ENCODE data around the gene TGM2. TPM values are rescaled to one million over a fixed set of nuclear protein-coding genes. Genes with fewer than 3 reads are reported as not detected.

The TGM2 gene
- total RNA-seq, 4 donors from 2014 or later = 163 to 385 (median 188) TPM

GRCh38 chr20:38170826-38171674 lies 6.0 kb upstream of the TGM2 start:
- ATAC-seq = peak; percentile 9
- WGBS, 2 donors (ENCODE audit: low coverage in 1 of 2) = 49 to 61% methylated on average over 3 to 9 of the region's 11 CpGs
- peaks cover 0 to 37% (median 3%) of the 10 kb centered on the region in 3 donors for H3K4me1 ChIP-seq
- no peak overlapping the region for H3K4me3 ChIP-seq
- no peaks in the 10 kb centered on the region for H3K27me3 ChIP-seq
- peak overlapping the region in 3 of 4 donors; percentile 37 to 88 (median 45) for H3K27ac ChIP-seq
- H3K9me3 ChIP-seq = no peaks in the 10 kb centered on the region
- H3K36me3 ChIP-seq = no peaks in the 10 kb centered on the region
- TF ChIP-seq EP300 (IDR thresholded peaks at IDR 0.05) (no peak), POLR2A (IDR thresholded peaks at IDR 0.05) (no peak), POLR2AphosphoS5 (IDR thresholded peaks at IDR 0.05) (no peak)
- TF ChIP-seq, protein P1, sequence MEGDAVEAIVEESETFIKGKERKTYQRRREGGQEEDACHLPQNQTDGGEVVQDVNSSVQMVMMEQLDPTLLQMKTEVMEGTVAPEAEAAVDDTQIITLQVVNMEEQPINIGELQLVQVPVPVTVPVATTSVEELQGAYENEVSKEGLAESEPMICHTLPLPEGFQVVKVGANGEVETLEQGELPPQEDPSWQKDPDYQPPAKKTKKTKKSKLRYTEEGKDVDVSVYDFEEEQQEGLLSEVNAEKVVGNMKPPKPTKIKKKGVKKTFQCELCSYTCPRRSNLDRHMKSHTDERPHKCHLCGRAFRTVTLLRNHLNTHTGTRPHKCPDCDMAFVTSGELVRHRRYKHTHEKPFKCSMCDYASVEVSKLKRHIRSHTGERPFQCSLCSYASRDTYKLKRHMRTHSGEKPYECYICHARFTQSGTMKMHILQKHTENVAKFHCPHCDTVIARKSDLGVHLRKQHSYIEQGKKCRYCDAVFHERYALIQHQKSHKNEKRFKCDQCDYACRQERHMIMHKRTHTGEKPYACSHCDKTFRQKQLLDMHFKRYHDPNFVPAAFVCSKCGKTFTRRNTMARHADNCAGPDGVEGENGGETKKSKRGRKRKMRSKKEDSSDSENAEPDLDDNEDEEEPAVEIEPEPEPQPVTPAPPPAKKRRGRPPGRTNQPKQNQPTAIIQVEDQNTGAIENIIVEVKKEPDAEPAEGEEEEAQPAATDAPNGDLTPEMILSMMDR (IDR thresholded peaks at IDR 0.05) = no peak

GRCh38 chr20:38170219-38170825 lies 5.3 kb upstream of the TGM2 start:
- Histone ChIP-seq H3K4me1 (peaks cover 0 to 44% (median 7%) of the 10 kb centered on the region in 3 donors), H3K9me3 (no peaks in the 10 kb centered on the region), H3K27ac (peak overlapping the region in 2 of 4 donors; percentile 45 to 88), H3K36me3 (no peaks in the 10 kb centered on the region), H3K4me3 (no peak overlapping the region), H3K27me3 (no peaks in the 10 kb centered on the region)
- ATAC-seq = no peak
- 48% methylated on average over 6 of the region's 8 CpGs; no CpG with 5 or more reads in 1 of the 2 donors for WGBS, 2 donors (ENCODE audit: low coverage in 1 of 2)
- TF ChIP-seq EP300 (IDR thresholded peaks at IDR 0.05) = no peak
- TF ChIP-seq, protein P1 (IDR thresholded peaks at IDR 0.05) = no peak
- no peak for TF ChIP-seq POLR2AphosphoS5 (IDR thresholded peaks at IDR 0.05)

- ATAC-seq = no peak
- no peak for TF ChIP-seq POLR2A (IDR thresholded peaks at IDR 0.05)
- peak overlapping the region in 2 of 4 donors; percentile 66 to 88 for H3K27ac ChIP-seq
- WGBS, 2 donors (ENCODE audit: low coverage in 1 of 2) = 76 to 98% methylated on average over 5 to 6 of the region's 6 CpGs
- H3K4me3 ChIP-seq = no peak overlapping the region
- H3K27me3 ChIP-seq = no peaks in the 10 kb centered on the region
- no peaks in the 10 kb centered on the region for H3K36me3 ChIP-seq
- no peaks in the 10 kb centered on the region for H3K9me3 ChIP-seq
- peaks cover 0 to 50% (median 7%) of the 10 kb centered on the region in 3 donors for H3K4me1 ChIP-seq
Measured at GRCh38 chr20:38169636-38170193, 4.6 kb upstream of the TGM2 start.

DNA sequence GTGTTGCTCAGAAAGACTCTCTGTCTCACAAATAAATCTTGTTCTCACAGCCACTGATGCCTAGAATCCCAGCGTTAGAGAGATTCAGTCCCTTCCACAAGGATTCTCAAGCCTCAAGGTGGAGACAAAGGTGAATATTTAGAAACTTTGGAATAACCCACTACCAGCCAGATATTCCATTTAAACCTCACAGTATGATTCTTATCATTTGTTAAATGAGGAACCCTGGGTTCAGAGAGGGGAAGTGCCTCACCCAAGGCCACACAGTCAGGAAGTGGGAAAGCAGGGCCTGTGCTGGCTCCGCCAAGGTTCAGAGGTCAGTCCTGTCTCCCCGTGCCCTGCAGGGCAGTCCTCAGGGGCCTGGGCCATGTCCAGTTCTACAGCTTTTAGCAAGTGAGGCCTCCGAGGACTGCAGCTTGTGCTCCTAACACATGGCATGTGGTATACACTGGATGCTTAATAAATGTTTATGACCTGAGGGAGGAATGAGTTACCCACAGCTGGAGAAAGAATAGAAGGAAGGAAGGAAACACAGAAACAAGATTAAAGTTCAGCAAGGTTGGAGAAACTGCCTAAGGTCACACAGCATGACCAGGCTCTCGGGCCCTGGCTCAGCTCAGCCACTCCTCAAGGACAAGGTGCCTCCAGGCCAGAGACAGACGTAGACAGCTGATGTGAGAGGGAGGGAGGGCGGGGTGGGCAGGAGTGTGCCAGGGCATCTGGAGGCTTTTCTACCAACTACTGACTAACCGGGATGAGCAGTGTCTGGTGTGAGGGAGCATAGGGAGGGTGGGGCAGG lies 3.9 kb upstream of the TGM2 start:
- Histone ChIP-seq H3K36me3 (no peaks in the 10 kb centered on the region), H3K4me3 (no peak overlapping the region), H3K27ac (peak overlapping the region in 3 of 4 donors; percentile 49 to 88 (median 66)), H3K4me1 (peaks cover 0 to 57% (median 7%) of the 10 kb centered on the region in 3 donors), H3K27me3 (no peaks in the 10 kb centered on the region), H3K9me3 (no peaks in the 10 kb centered on the region)
- TF ChIP-seq POLR2AphosphoS5 (IDR thresholded peaks at IDR 0.05) = no peak
- TF ChIP-seq, protein P1 (IDR thresholded peaks at IDR 0.05) = no peak
- no peak for TF ChIP-seq POLR2A (IDR thresholded peaks at IDR 0.05)
- no peak for TF ChIP-seq EP300 (IDR thresholded peaks at IDR 0.05)
- 77 to 80% methylated on average over 1 to 5 of the region's 8 CpGs for WGBS, 2 donors (ENCODE audit: low coverage in 1 of 2)
- no peak for ATAC-seq
